HG03442 (cell line): Measurements from ENCODE around the gene ARL13A.
"Not testable (repeated sequence)": the region's sequence is repeated elsewhere in the genome, so short reads cannot be mapped to it uniquely, and the experiment has no call there.

Experiments used
- ATAC-seq: cut with Tn5 transposase; IDR thresholded peaks from one replicate; pipeline ENCODE4 v1.9.1; 2021; ENCODE audit warnings: mild to moderate bottlenecking, moderate library complexity; ENCODE audit not compliant: unreplicated experiment

The ARL13A gene

DNA sequence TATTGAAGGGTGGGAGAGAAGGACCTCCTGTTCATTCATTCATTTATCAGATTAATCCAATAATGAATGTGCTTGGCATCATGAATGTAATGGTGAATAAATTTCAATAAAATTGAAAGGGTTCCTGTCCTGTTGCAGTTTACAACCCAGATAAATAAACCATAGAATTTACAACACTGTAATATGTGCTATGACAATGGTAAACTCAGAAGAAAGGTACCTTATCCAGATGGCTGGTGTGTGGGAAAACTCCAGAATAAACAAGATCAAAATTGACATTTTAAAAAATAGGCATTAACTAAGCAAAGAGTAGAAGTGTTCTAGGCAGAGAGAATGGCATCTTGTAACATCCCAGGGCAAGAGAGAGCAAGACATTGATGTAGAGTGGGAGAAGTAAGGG is 15.3 kb downstream of the ARL13A start:
- ATAC-seq: no peak

GRCh38 chrX:100990139-100990538 is 20.6 kb downstream of the ARL13A start:
- no peak for ATAC-seq

GRCh38 chrX:100994352-100995281 is 25.1 kb downstream of the ARL13A start:
- peak; percentile 94 for ATAC-seq

- no peak for ATAC-seq
Observed at GRCh38 chrX:100995469-100995868, 26.0 kb downstream of the ARL13A start.

GRCh38 chrX:100999451-100999850 is 29.9 kb downstream of the ARL13A start:
- ATAC-seq: no peak

GRCh38 chrX:101009090-101009489 is 39.6 kb downstream of the ARL13A start:
- ATAC-seq: no peak

DNA sequence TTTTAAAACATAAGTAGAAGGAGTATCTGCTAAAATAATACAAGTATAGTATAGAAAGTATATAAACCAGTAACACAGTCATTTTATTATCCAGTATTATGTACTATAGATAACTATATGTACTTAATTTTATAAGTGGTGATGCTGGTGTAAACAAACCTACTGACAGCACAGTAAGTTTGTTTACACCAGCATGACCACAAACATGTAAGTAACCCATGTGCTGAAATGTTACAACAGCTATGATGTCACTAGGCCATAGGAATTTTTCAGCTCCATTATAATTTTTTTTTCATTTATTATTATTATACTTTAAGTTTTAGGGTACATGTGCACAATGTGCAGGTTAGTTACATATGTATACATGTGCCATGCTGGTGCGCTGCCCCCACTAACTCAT is 42.5 kb downstream of the ARL13A start:
- ATAC-seq: not testable (repeated sequence)

DNA sequence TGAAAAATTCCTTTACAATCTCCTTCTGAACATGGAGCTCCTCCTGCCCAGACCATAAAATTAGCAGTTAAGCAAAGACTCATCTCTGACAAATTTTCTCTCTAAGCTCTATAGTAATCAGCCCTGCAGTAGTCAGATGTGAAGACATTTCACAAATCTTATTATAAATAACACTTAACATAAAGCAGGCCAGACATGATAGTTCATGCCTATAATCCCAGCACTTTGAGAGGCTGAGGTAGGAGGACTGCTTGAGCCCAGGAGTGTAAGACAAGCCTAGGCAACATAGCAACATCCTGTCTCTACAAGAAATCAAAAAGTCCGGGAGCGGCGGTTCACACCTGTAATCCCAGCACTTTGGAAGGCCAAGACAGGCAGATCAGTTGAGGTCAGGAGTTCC is 52.5 kb downstream of the ARL13A start:
- ATAC-seq: no peak

DNA sequence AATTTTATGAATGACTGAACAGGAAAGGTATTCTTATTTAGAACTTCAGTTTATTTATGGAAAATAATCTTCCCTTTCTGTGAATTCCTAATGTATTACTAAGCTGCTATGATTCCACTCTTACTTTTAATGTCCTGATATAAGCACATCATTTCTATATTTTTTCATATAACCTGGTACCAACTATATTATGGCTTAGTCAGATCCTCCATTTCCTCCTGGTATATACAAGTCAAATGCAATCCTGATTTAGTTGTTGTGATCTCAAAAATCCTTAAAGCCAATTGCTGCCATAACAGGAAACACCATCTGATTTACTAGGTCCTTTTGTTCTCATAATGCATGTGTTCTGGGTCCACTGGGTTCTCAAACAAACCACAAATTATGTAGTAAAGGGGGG is 55.6 kb downstream of the ARL13A start:
- ATAC-seq: no peak

- no peak for ATAC-seq
Observed at GRCh38 chrX:101028562-101028961, 59.1 kb downstream of the ARL13A start.

DNA sequence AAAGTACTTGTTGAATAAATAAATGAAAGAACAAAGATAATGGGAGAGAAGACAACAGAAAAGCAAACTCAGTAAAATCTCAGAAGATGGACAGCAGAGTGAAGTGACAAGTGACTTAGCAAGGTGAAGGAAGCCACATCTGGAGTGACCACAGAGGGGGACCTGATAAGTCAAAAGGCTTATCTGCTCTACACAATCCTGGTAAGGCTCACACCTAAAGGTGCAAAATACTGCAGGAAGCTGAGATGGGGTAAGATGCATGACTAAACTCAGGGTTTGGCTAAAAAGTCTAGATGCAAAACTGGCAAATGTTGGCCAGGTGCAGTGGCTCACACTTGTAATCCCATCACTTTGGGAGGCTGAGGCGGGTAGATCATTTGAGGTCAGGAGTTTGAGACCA is 60.2 kb downstream of the ARL13A start:
- no peak for ATAC-seq

GRCh38 chrX:101037231-101037630 is 67.7 kb downstream of the ARL13A start:
- ATAC-seq: no peak

GRCh38 chrX:101040197-101040596 is 70.7 kb downstream of the ARL13A start:
- ATAC-seq: no peak
